ENCODE data around the gene SOCS2.

The SOCS2 gene

GRCh38 chr12:93573552-93574223 lies 1.2 kb downstream of the SOCS2 start:
- ATAC-seq, result no peak
- TF ChIP-seq SNAI2 (CRISPR knock-in tag; IDR thresholded peaks at IDR 0.05), result no peak
- no peak for TF ChIP-seq ARNTL (CRISPR knock-in tag; IDR thresholded peaks at IDR 0.05; ENCODE audit: borderline replicate concordance, low read depth)
- no peak for TF ChIP-seq ZFP3 (CRISPR knock-in tag; IDR thresholded peaks at IDR 0.05)
- no peak for TF ChIP-seq ZC3H10 (CRISPR knock-in tag; IDR thresholded peaks at IDR 0.05)
- no peak for TF ChIP-seq ESRRG (CRISPR knock-in tag; IDR thresholded peaks at IDR 0.05)
- no peak for TF ChIP-seq RARB (CRISPR knock-in tag; IDR thresholded peaks at IDR 0.05)
- no peak for TF ChIP-seq TOX (CRISPR knock-in tag; IDR thresholded peaks at IDR 0.05; ENCODE audit: borderline replicate concordance)

GRCh38 chr12:93577222-93577621 lies 4.7 kb downstream of the SOCS2 start:
- TF ChIP-seq ZC3H10 (CRISPR knock-in tag; IDR thresholded peaks at IDR 0.05) (no peak), PPARA (CRISPR knock-in tag; IDR thresholded peaks at IDR 0.05; ENCODE audit: borderline replicate concordance) (no peak), PATZ1 (CRISPR knock-in tag; IDR thresholded peaks at IDR 0.05; ENCODE audit: borderline replicate concordance) (no peak), ZFP3 (CRISPR knock-in tag; IDR thresholded peaks at IDR 0.05) (no peak), SNAI2 (CRISPR knock-in tag; IDR thresholded peaks at IDR 0.05) (no peak), ZNF8 (CRISPR knock-in tag; IDR thresholded peaks at IDR 0.05) (no peak), ESRRG (CRISPR knock-in tag; IDR thresholded peaks at IDR 0.05) (no peak), TCF4 (CRISPR knock-in tag; IDR thresholded peaks at IDR 0.05; ENCODE audit: borderline replicate concordance) (no peak), GLIS3 (CRISPR knock-in tag; IDR thresholded peaks at IDR 0.05) (no peak), RARB (CRISPR knock-in tag; IDR thresholded peaks at IDR 0.05) (no peak), ZNF565 (CRISPR knock-in tag; conservative IDR thresholded peaks at IDR 0.05; ENCODE audit: low read depth) (no peak), TSHZ2 (CRISPR knock-in tag; IDR thresholded peaks at IDR 0.05) (no peak), CSRNP3 (CRISPR knock-in tag; IDR thresholded peaks at IDR 0.05) (no peak), ARNTL (CRISPR knock-in tag; IDR thresholded peaks at IDR 0.05; ENCODE audit: borderline replicate concordance, low read depth) (no peak), BACH2 (CRISPR knock-in tag; IDR thresholded peaks at IDR 0.05; ENCODE audit: borderline replicate concordance) (no peak), POU6F1 (CRISPR knock-in tag; IDR thresholded peaks at IDR 0.05; ENCODE audit: borderline replicate concordance, low read depth) (no peak), ZNF70 (CRISPR knock-in tag; IDR thresholded peaks at IDR 0.05) (no peak)
- no peak for ATAC-seq

GRCh38 chr12:93578221-93578620 lies 5.7 kb downstream of the SOCS2 start:
- ATAC-seq, result no peak
- TF ChIP-seq ARNTL (CRISPR knock-in tag; IDR thresholded peaks at IDR 0.05; ENCODE audit: borderline replicate concordance, low read depth) (no peak), TCF4 (CRISPR knock-in tag; IDR thresholded peaks at IDR 0.05; ENCODE audit: borderline replicate concordance) (no peak), ZNF565 (CRISPR knock-in tag; conservative IDR thresholded peaks at IDR 0.05; ENCODE audit: low read depth) (no peak), OSR1 (CRISPR knock-in tag; IDR thresholded peaks at IDR 0.05) (no peak)

- TF ChIP-seq TCF4 (CRISPR knock-in tag; IDR thresholded peaks at IDR 0.05; ENCODE audit: borderline replicate concordance) (peak; percentile 55), CSRNP3 (CRISPR knock-in tag; IDR thresholded peaks at IDR 0.05) (no peak), ESRRG (CRISPR knock-in tag; IDR thresholded peaks at IDR 0.05) (no peak)
- no peak; the same call in 2 of the 3 replicates for ATAC-seq
Observed at GRCh38 chr12:93580682-93581081, 8.2 kb downstream of the SOCS2 start.
